Epithelial cell of proximal tubule (primary cell): ENCODE measurements around the gene SPRR1A. TPM values are rescaled to one million over a fixed set of nuclear protein-coding genes. Genes with fewer than 3 reads are reported as not detected.

Experiments used
- DNase-seq: peaks from one replicate; pipeline ENCODE4 v3.0.0-alpha.2; 2011; ENCODE audit warnings: low read depth
- H3K4me3 ChIP-seq: 2 replicates; pipeline ENCODE4 v1.5.1; 2011; ENCODE audit warnings: low read depth, mild to moderate bottlenecking, low read length
- total RNA-seq: library from RNA; depleted of rRNA; stranded (reverse); fragments of >200 nt; gene quantifications from 2 replicates; pipeline ENCODE4 v1.2.3, GENCODE V29; 2015
- TF ChIP-seq, protein P1 (sequence below): conservative IDR thresholded peaks from 2 replicates; pipeline ENCODE4 v1.5.1; 2012; ENCODE audit warnings: low read depth, mild to moderate bottlenecking, low read length

SPRR1A gene
- total RNA-seq, 1 donor from 2014 or later, result not detected

DNA sequence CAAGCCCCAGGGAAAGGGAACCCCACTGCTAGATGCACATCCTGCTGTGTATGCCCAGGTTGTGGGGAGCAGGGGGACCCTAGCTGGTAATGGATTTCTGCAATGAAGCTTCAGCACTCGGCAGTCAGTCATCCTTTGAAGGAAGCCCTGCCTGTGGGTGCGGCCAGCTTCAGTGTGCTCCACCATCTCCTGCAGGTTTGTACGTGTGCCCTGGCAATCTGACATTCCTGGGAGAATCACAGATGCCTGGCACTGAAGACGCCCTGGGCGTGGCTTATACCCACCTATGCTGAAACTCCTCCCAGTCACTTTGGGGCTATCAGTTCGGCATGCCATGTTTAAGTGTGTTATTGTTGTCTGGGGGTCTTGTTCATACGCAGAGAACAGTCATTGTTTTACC, 30.1 kb upstream of the SPRR1A start:
- DNase-seq, result no peak
- TF ChIP-seq, protein P1, sequence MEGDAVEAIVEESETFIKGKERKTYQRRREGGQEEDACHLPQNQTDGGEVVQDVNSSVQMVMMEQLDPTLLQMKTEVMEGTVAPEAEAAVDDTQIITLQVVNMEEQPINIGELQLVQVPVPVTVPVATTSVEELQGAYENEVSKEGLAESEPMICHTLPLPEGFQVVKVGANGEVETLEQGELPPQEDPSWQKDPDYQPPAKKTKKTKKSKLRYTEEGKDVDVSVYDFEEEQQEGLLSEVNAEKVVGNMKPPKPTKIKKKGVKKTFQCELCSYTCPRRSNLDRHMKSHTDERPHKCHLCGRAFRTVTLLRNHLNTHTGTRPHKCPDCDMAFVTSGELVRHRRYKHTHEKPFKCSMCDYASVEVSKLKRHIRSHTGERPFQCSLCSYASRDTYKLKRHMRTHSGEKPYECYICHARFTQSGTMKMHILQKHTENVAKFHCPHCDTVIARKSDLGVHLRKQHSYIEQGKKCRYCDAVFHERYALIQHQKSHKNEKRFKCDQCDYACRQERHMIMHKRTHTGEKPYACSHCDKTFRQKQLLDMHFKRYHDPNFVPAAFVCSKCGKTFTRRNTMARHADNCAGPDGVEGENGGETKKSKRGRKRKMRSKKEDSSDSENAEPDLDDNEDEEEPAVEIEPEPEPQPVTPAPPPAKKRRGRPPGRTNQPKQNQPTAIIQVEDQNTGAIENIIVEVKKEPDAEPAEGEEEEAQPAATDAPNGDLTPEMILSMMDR, result no peak
- H3K4me3 ChIP-seq, result no peak overlapping the region

DNA sequence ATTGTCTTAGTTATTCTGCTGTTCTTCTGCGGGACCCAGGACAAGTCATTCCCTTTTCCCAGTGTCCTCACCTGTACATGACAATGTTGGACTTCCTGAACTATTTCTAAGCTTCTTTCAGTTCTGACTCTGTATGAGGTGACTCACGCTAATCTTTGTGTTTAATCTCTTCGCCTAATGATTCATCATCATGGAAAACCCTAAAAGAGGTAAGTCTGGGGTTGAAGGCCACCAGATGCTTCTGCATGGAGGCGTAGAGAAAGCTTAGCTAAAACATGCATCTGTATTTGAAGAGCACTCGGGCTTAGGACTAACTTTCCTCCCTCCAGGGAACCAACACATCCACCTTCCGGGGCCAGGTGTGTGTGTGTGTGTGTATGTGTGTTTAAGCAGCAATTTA, 29.4 kb upstream of the SPRR1A start:
- TF ChIP-seq, protein P1, result no peak
- no peak overlapping the region for H3K4me3 ChIP-seq
- no peak for DNase-seq

DNA sequence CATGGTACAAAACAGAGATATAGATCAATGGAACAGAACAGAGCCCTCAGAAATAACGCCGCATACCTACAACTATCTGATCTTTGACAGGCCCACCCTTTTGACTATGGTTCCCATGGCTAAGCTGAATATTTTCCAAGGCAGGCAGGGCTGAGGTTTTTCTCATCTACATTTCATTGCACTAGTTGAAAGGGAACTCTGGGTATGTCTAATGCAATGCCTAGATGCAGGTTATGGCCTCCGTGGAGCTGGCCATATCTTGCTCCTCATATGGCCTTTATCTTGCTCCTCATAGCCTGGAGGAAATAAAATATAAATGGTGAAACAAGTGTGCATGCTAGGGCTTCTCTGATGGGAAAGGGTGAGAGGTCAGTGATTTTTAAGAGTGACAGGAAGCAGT, 26.3 kb upstream of the SPRR1A start:
- TF ChIP-seq, protein P1, result no peak
- DNase-seq, result no peak
- no peak overlapping the region for H3K4me3 ChIP-seq

DNA sequence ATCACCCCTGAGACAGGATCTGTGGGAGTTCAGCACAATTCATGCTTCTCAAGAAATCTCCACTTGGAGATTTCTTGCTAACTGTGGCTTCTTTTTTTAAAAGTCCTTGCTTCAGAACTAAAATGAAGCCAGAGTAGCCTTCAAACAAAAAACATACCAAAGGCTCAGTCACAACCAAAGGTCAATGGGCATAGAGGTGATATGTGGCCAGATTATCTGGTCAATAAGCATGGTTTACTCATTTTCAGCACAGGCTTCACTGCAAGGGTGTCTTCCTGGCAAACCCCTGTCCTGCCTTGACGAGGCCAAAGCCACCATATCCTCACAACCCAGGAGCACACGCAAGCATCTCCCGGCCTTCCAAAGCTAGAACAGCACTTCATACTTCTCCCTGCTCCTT, 24.6 kb upstream of the SPRR1A start:
- DNase-seq, result no peak
- TF ChIP-seq, protein P1, result no peak
- no peak overlapping the region for H3K4me3 ChIP-seq

DNA sequence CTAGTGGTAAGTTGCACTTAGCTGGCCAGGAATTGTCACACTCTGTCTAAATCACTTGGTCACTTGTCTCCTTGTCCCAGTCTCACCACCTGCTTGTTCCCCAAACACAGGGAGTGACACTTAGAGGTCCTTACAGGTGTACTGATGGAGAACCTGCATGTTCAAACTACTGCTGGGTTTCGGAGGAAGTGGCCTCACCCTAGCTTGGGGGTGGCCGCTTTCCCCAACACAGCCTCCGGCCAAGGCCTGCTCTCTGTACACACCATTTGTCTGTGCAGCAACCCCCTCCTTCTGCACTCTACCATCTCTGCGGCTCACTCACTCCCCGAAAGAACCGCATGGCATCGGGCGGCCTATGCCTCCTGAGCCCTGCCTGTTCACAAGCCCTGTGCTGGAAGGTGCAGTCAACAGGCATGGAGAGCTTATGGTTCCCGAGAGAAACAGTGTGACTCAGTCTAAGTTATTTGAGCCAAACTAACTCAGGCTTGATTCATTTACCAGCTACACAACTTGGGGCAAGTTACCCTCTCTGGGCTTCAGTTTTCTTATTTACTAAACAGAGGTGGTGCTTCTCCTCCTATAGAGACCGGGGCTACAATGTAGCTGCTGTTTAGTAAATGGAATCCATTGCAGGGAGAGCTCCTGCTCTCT, 24.0 kb upstream of the SPRR1A start:
- no peak for DNase-seq
- H3K4me3 ChIP-seq, result no peak overlapping the region
- TF ChIP-seq, protein P1, result no peak

DNA sequence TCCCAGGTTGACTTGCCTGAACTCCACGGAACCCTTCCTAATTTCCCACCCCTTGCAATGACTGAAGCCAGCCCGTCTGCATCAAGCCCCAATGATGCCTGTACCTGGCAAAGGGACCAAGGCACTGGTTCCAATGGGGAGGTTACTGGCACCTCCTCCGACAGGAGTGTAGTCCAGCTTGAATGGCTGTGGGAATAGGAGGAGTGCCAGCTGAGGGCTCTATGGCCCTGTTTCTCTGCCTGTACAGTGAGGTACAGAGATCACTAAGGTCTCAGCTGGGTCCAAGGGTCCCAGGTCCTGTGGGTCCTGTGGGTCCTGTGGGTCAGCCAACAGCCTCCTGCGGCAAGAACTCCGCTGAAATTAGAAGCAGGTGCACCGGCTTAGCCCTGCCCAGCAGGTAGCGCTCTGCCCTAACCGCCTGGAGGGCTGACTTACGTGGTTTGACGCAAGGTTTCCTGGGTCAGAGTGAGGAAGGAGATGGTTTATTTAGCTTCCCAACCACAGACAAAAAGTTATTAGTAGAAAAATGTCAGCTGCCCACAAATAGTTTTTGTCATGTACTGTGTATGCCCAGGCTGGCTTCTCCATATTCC, 23.3 kb upstream of the SPRR1A start:
- H3K4me3 ChIP-seq, result no peak overlapping the region
- TF ChIP-seq, protein P1, result no peak
- DNase-seq, result no peak

DNA sequence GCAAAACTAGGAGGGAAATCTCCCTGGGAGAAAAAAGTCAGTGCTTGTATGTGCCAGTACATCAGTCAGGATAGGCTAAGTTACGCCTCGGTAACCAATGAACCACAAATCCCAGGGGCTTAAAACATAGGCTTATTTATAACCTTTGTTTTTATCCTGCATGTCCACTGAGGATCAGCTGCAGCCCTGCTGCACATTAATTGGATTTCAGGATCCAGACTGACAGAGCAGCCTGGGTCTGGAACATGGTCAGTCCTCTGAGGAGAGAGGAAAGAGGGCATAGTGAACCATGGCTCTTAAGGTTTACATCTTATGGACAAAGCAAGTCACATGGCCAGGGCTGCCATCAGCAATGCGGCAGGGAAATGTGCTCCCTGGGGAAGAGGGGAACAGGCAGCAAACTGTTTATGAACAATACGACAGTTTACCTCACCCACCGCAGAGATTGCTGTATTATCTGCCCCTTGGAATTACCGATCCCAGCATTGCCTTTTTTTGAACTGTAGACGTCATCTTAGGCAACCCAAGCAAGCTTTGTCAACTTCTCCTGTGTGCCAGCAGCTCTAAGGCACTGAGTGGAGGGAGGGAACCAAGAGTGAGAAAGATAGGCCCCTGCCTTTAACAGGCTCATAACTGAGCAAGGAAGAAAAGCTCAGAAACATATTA, 22.5 kb upstream of the SPRR1A start:
- DNase-seq, result no peak
- TF ChIP-seq, protein P1, result no peak
- H3K4me3 ChIP-seq, result no peak overlapping the region
